ENCODE measurements around the gene ANKRD29. TPM values are rescaled to one million over a fixed set of nuclear protein-coding genes. Genes with fewer than 3 reads are reported as not detected.

Gene ANKRD29
- total and polyA plus RNA-seq, 2 of the 4 experiments (the other 2 are of a cell fraction), result 0.18 to 0.31 TPM

DNA sequence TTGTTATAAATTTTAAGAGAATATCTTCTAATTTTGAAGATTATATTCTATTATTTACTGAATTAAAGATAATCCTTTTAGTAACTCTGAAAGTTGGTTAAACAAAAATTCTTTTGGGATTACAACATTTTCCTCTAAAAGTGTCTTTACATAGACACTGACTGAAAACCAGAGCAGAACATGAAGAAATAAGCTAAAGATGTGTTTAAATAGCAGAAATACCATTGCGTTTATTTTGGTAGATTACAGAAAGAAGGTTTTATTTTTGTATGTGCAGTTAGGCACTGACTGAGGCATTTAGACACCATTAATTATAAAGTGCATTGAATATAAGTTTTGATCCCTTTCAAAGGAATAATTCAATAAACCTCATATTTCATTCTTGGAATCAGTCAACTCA is 62.9 kb downstream of the ANKRD29 start:
- Histone ChIP-seq H2AK5ac (ENCODE audit: low read depth, low read length) (no peak overlapping the region), H3K23ac (ENCODE audit: low read depth, low read length) (no peak overlapping the region), H3K18ac (ENCODE audit: low read depth, low read length) (no peak overlapping the region), H3K79me1 (ENCODE audit: low read depth in 1 of 2, low read length in 2 of 2) (no peaks in the 10 kb centered on the region), H2BK15ac (ENCODE audit: low read depth, low read length) (no peak overlapping the region), H3K4ac (ENCODE audit: low read depth, low read length) (no peak overlapping the region), H2BK120ac (ENCODE audit: low read depth, low read length) (no peak overlapping the region), H2AK9ac (replicated peaks; ENCODE audit: low read depth, low read length, poor library complexity) (no peak overlapping the region), H3K27me3 (ENCODE audit: control insufficient read depth, insufficient read depth, low read length) (no peaks in the 10 kb centered on the region; the same call in 1 of the 2 replicates), H2AFZ (replicated peaks; ENCODE audit: low read length, poor library complexity) (no peak overlapping the region), H3K36me3 (ENCODE audit: control insufficient read depth, insufficient read depth, low read length) (no peaks in the 10 kb centered on the region), H3K56ac (ENCODE audit: extremely low read depth, insufficient read depth, low read length) (no peak overlapping the region), H4K8ac (ENCODE audit: low read depth in 2 of 2, low read length in 2 of 2) (no peak overlapping the region), H3K9ac (ENCODE audit: low read depth, low read length) (no peak overlapping the region), H3K14ac (replicated peaks; ENCODE audit: low read depth, low read length) (no peak overlapping the region), H3K9me1 (ENCODE audit: insufficient read depth, low read length) (no peaks in the 10 kb centered on the region), H2BK20ac (ENCODE audit: low read depth, low read length) (no peak overlapping the region), H3K9me3 (ENCODE audit: control insufficient read depth, insufficient read depth, low read length) (no peaks in the 10 kb centered on the region), H3K4me1 (ENCODE audit: control insufficient read depth, insufficient read depth, low read length) (no peaks in the 10 kb centered on the region), H3K4me2 (ENCODE audit: low read depth, low read length) (no peak overlapping the region), H4K91ac (ENCODE audit: insufficient read depth, low read depth, low read length) (no peak overlapping the region), H4K20me1 (ENCODE audit: insufficient read depth, low read length) (no peaks in the 10 kb centered on the region), H3K27ac (ENCODE audit: insufficient read depth, low read length) (no peak overlapping the region; the same call in 1 of the 2 replicates), H4K5ac (ENCODE audit: low read depth, low read length) (no peak overlapping the region), H3K4me3 (ENCODE audit: insufficient read depth, low read depth, low read length) (no peak overlapping the region), H2BK5ac (ENCODE audit: low read depth, low read length, poor library complexity, severe bottlenecking) (no peak overlapping the region)
- DNase-seq (peak; percentile 47), ATAC-seq (ENCODE audit: low read depth) (peak; percentile 73)
- POLR2A ChIA-PET (ENCODE audit: unreplicated experiment), result no interaction called here
- in situ Hi-C loops (cut with MboI; ENCODE audit: low sequenced_read_pairs) (no loop called here), intact Hi-C loops (cut with micrococcal nuclease) (no loop called here), dilution Hi-C loops (cut with HindIII; ENCODE audit: low sequenced_read_pairs, unreplicated experiment) (no loop called here)
- WGBS, 2 experiments (ENCODE audit: extremely low coverage in 2 of 2, insufficient read length in 1 of 2), result no CpG with 5 or more reads among the region's 1 CpG
- CTCF ChIA-PET, result no interaction called here
- TF ChIP-seq, protein P1, sequence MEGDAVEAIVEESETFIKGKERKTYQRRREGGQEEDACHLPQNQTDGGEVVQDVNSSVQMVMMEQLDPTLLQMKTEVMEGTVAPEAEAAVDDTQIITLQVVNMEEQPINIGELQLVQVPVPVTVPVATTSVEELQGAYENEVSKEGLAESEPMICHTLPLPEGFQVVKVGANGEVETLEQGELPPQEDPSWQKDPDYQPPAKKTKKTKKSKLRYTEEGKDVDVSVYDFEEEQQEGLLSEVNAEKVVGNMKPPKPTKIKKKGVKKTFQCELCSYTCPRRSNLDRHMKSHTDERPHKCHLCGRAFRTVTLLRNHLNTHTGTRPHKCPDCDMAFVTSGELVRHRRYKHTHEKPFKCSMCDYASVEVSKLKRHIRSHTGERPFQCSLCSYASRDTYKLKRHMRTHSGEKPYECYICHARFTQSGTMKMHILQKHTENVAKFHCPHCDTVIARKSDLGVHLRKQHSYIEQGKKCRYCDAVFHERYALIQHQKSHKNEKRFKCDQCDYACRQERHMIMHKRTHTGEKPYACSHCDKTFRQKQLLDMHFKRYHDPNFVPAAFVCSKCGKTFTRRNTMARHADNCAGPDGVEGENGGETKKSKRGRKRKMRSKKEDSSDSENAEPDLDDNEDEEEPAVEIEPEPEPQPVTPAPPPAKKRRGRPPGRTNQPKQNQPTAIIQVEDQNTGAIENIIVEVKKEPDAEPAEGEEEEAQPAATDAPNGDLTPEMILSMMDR (conservative IDR thresholded peaks at IDR 0.05; ENCODE audit: low read depth, low read length), result no peak
- TF ChIP-seq CEBPB (IDR thresholded peaks at IDR 0.05; ENCODE audit: low read depth, low read length), result peak; percentile 8; the same call in 1 of the 2 replicates
- BruUV-seq (replicated peaks), result no TSS peak

Measured in IMR-90 (cell line).